NB4 (cell line): ENCODE results near the gene CDCA7L.

Experiments used
- DNase-seq: peaks from one replicate; pipeline ENCODE4 v3.0.0; 2010; ENCODE audit warnings: low read depth
- H3K4me3 ChIP-seq: one replicate; pipeline ENCODE4 v1.5.1; 2011; ENCODE audit warnings: mild to moderate bottlenecking, low read depth, low read length, moderate library complexity
- CTCF ChIP-seq: IDR thresholded peaks from one replicate; pipeline ENCODE4 v1.5.1; 2012; ENCODE audit warnings: low read depth, low read length
- MAX ChIP-seq: IDR thresholded peaks from 2 replicates; pipeline ENCODE4 v1.6.1; 2011; ENCODE audit warnings: low read depth, low read length
- MYC ChIP-seq: IDR thresholded peaks from 2 replicates; pipeline ENCODE4 v1.6.1; 2011; ENCODE audit warnings: low read depth, low read length
- POLR2A ChIP-seq: IDR thresholded peaks from 2 replicates; pipeline ENCODE4 v1.6.1; 2011; ENCODE audit warnings: mild to moderate bottlenecking; ENCODE audit not compliant: insufficient read length; ENCODE audit errors: extremely low read depth

The CDCA7L gene

GRCh38 chr7:21908746-21909145 lies 37.0 kb downstream of the CDCA7L start:
- no peak for DNase-seq
- H3K4me3 ChIP-seq = no peak overlapping the region
- no peak for TF ChIP-seq MAX
- no peak for TF ChIP-seq MYC
- no peak for TF ChIP-seq CTCF

- DNase-seq = no peak
- TF ChIP-seq MYC (no peak), CTCF (no peak), POLR2A (no peak), MAX (no peak)
Measured at GRCh38 chr7:21903020-21903786, 42.5 kb downstream of the CDCA7L start.

GRCh38 chr7:21902240-21902639 lies 43.5 kb downstream of the CDCA7L start:
- TF ChIP-seq MYC = no peak
- TF ChIP-seq POLR2A = no peak
- TF ChIP-seq CTCF = no peak
- TF ChIP-seq MAX = no peak
- DNase-seq = no peak
- no peak overlapping the region for H3K4me3 ChIP-seq

More at GRCh38 chr7:21903020-21903786, 42.5 kb downstream of the CDCA7L start:
- H3K4me3 ChIP-seq = no peak overlapping the region

GRCh38 chr7:21898265-21898930 lies 47.3 kb downstream of the CDCA7L start:
- TF ChIP-seq CTCF = no peak
- no peak for TF ChIP-seq MAX
- no peak for TF ChIP-seq POLR2A
- TF ChIP-seq MYC = no peak
- no peak overlapping the region for H3K4me3 ChIP-seq
- DNase-seq = peak; percentile 69

- no peak overlapping the region for H3K4me3 ChIP-seq
- TF ChIP-seq MYC = no peak
- DNase-seq = no peak
Measured at GRCh38 chr7:21893401-21893800, 52.3 kb downstream of the CDCA7L start.

- no peak for DNase-seq
- TF ChIP-seq MYC (no peak), POLR2A (no peak)
- H3K4me3 ChIP-seq = no peak overlapping the region
Measured at GRCh38 chr7:21891291-21891690, 54.4 kb downstream of the CDCA7L start.

- DNase-seq = no peak
- TF ChIP-seq POLR2A (no peak), MAX (no peak), CTCF (no peak), MYC (no peak)
- no peak overlapping the region for H3K4me3 ChIP-seq
Measured at GRCh38 chr7:21887779-21888178, 57.9 kb downstream of the CDCA7L start.
